Neural cell (in vitro differentiated cells): ENCODE measurements around the gene FOXF1.

ENCODE experiments used
- EZH2 ChIP-seq: fragments of 200-600, 300-800 bp; shearing (Covaris generic), sonication (generic); IDR thresholded peaks from 2 replicates; pipeline ENCODE4 v1.6.1; 2014; ENCODE audit warnings: antibody characterized with exemption, low read length, borderline replicate concordance, mild to moderate bottlenecking; ENCODE audit not compliant: insufficient read depth, poor library complexity, severe bottlenecking
- TF ChIP-seq, protein P1 (sequence below): fragments of 450-650 bp; IDR thresholded peaks from 2 replicates; pipeline ENCODE4 v1.5.1; 2014; ENCODE audit warnings: antibody characterized with exemption, mild to moderate bottlenecking, moderate library complexity; ENCODE audit not compliant: poor library complexity, severe bottlenecking

GRCh38 chr16:86527366-86527765, 17.0 kb downstream of the FOXF1 start:
- TF ChIP-seq, protein P1, sequence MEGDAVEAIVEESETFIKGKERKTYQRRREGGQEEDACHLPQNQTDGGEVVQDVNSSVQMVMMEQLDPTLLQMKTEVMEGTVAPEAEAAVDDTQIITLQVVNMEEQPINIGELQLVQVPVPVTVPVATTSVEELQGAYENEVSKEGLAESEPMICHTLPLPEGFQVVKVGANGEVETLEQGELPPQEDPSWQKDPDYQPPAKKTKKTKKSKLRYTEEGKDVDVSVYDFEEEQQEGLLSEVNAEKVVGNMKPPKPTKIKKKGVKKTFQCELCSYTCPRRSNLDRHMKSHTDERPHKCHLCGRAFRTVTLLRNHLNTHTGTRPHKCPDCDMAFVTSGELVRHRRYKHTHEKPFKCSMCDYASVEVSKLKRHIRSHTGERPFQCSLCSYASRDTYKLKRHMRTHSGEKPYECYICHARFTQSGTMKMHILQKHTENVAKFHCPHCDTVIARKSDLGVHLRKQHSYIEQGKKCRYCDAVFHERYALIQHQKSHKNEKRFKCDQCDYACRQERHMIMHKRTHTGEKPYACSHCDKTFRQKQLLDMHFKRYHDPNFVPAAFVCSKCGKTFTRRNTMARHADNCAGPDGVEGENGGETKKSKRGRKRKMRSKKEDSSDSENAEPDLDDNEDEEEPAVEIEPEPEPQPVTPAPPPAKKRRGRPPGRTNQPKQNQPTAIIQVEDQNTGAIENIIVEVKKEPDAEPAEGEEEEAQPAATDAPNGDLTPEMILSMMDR = no peak
- TF ChIP-seq EZH2 = no peak
